NK-92 (cell line): ENCODE results near the gene FBLN5.

Experiments used
- DNase-seq: peaks from one replicate; lab custom pipeline; 2025; ENCODE audit not compliant: unreplicated experiment; lab: John Stamatoyannopoulos, UW

Gene FBLN5

GRCh38 chr14:91946622-91947474, 646 bp downstream of the FBLN5 start:
- no peak for DNase-seq

DNA sequence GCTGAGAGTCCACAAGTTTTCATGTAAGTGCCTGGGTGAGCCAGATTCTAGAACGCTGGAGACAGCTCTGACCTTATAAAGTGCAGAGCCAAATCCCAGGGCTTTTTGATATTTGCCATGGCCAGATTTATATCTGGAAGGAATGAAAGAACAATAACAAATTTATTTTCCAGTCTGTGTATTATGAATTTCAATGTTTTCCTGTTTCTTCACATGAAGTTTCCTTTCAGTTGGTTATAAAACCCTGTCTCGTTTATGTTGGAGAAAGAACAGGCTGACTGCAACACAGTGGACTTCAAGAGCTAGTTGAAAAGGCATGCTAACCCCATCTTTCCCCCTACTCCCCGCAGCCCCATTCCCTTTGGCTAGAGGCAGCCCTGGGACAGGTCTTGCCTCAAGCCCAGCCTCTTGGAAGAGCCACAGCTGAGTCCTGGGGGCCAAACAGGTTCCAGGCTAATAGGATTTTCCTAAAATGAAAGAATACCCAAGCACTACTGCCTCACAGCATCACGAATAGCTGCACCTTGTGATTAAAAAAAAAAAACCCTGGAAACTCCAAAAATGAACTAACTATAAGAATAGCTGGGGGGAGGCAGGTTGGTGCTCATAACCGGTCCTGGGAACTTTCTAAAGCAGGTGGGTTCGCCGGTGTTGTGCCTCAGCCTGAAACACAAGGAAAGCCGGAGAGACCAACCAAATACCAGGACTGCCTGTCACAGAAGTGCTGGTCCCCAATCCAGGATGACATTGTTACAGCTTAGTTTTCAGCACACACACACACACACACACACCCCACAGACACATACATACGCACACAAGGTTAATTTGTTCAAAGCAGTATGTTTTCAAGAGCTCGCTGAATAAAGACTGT, 1.5 kb downstream of the FBLN5 start:
- no peak for DNase-seq

DNA sequence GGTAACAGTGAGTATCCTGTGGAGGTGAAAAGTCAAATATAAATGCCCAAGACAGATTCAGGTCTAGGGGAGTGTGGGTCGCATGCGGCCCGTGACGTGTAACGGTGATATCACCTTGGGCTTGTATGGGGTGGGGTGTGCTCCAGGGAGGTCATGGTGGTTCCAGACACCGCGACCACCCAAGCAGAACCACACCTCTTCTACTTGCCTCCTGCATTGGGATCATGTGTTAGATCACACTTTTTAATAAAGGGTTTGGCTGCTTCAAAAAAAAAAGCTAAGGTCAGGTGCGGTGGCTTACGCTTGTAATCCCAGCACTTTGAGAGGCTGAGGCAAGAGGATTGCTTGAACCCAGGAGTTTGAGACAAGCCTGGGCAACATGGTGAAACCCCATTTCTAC, 4.5 kb downstream of the FBLN5 start:
- no peak for DNase-seq

GRCh38 chr14:91942128-91942527, 5.4 kb downstream of the FBLN5 start:
- DNase-seq, result no peak

DNA sequence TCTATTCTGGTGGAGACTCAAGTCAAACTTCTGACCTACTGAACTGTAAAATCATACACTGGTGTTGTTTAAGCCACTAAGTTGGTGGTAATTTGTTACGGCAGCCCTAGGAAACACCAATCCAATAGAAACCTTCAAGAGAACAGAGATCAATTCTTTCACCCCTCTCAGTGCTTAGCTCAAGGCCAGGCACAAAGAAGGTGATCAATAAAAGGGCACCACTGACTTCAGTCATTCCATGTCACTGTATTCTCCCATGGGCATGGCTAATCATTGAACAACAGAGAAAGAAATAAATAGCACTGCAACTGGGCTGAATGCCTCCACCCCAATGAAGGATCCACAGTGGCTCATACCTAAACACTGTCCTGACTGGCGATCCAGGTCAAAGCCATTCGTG, 7.3 kb downstream of the FBLN5 start:
- no peak for DNase-seq

DNA sequence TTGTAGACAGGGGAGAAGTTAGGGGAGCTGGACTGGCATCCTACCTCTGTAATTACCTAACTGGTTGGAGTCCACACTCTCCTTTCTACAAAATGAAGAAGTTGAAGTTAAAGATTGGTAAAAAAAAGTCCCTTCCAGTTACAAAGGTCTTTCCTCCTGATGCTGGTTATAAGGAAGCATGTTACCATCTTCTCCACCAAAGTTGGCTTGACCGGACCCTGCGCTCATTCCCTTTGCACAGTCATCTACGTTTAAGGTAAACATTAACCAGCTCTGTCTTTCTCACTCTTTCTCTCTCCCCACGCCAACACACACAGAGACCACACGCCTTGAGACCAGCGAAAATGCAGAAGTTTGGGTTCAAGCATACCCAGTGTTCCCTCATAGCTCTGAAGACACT, 11.9 kb downstream of the FBLN5 start:
- DNase-seq, result no peak

DNA sequence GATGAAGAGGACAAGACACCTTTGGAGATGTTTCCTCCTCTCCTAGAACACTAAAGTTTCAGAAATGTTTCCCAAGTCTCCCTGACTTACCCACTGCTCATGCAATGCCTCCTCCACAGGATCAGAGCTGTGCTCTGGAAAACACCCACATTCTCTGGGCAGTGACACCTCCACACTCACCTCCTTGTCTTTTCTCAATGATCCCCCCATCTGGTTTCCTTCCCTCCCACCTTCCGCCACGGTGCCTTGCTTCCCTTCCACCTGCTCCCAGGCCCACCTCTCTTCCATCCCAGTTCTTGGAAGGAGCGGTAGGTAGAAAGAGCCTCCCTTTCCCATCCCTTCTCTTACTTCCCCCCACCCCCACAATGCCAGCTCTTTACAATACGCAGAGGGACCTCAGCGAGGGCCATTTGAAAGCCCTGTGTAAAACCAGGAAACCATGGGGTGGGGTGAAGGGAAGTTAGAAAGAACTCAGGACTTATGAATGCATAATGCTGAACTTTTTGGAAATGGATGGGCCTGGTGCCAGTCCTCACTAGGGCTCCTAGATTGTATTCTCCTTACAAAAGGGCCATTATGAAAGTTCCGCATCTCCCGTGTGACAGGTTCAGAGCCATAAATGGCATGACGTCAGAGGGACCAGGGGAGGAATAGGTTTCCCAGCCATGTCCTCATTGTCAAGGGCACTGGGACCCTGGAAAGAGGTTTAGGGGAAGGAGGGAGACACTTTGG, 12.8 kb downstream of the FBLN5 start:
- DNase-seq, result no peak

DNA sequence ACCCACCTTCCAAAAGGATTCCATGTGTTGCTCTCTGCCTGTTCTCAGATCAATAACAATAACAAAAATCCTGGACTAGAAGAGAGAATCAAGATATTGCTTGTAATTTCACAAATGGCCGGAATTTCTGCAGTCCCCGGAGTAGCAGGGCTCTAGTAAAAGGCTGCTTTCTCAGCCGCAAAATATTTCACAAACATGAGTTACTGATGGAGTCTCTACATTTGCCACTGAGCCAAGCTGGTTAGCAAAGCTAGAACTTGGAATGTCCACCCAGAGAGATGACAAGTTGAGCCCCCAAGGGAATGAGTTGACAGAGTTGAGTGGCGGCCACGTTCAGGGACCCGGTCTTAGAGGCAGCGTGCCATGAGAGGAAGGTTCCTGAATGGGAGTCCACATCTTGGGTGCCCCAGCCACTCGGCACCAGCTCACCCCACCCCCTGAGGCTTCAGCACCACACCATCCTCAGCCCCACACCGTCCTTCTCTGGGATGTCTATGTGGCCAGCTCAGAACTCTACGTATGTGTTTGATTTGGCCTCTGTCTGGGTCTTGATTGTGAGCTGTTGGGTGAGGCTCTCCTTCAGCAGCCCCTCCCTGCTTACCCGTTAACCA, 15.9 kb downstream of the FBLN5 start:
- DNase-seq, result no peak

DNA sequence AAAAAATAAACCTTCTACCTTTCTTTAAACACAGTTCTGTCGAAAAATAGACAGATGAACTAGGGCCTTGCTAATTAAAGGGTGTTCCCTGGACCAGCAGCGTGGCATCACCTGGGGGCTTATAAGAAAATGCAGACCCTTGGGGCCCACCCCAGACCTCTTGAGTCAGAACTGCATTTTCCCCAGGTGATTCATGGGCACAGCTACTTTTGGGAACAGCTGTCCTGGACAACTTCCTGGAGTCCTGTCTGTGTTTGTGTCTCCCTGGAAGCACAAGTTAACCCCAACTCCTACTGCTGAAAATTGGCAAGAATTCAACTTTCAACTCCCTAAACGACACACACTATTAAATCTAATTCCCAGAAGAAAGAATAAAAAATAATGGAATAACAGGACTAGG, 17.8 kb downstream of the FBLN5 start:
- no peak for DNase-seq

DNA sequence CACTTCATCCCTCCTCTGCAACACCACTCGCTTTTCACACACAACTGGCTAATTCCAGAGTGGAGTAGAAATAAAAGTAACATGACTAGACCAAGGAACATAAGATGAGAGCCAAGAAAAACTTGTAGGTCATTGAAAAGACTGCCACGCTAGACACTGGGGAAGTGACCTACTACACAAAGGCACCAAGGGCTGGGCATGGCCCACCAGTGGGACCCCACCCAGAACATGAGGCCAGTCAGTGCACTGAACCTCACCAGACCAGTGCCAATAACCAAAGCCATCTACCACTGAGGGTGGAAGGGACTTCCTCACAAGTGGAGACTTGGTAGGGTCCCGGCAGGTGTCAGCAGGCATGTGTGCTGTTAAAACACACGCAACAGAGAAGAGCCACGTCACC, 19.7 kb downstream of the FBLN5 start:
- DNase-seq, result no peak

DNA sequence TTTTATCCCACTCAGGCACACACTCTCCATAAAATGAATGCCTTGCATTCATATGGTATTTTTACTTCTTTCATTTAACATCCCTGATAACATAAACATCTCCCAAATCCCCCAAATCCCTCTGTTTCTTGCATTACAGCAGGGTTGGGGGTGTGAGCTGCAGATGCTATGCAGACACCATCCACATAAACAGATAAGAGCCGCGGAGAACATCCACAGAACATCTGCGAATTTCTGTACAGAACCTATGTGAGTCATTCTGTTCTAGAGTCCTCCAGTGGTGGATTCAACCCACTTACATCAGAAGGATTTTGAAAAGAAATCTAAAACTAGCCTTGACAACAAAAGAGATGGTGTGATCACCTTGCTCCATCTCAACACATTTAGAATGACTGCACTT, 20.3 kb downstream of the FBLN5 start:
- DNase-seq, result no peak

- DNase-seq, result no peak
Observed at GRCh38 chr14:91926131-91926890, 21.2 kb downstream of the FBLN5 start.

- no peak for DNase-seq
Observed at GRCh38 chr14:91925727-91926121, 21.8 kb downstream of the FBLN5 start.

- no peak for DNase-seq
Observed at GRCh38 chr14:91925001-91925726, 22.3 kb downstream of the FBLN5 start.

DNA sequence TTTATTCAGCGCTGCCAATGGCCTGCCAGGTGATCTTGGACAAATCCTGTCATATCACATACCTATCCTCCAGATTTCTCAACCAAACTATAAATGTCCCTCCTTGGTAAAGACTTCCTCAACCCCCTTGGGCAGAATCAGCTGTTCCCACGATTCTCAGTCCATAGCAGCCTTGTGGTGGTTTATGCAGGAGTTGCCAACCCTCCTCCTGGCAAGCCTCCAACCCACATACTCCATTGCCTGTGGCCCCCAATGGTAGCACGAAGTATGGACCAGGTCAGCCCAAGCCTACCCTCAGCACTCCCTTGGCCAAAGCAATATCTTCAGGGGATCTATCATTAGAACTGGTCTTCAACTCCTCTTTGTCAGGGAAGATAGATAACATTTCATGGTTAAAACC, 27.0 kb downstream of the FBLN5 start:
- no peak for DNase-seq

GRCh38 chr14:91919814-91920213, 27.7 kb downstream of the FBLN5 start:
- DNase-seq, result no peak

DNA sequence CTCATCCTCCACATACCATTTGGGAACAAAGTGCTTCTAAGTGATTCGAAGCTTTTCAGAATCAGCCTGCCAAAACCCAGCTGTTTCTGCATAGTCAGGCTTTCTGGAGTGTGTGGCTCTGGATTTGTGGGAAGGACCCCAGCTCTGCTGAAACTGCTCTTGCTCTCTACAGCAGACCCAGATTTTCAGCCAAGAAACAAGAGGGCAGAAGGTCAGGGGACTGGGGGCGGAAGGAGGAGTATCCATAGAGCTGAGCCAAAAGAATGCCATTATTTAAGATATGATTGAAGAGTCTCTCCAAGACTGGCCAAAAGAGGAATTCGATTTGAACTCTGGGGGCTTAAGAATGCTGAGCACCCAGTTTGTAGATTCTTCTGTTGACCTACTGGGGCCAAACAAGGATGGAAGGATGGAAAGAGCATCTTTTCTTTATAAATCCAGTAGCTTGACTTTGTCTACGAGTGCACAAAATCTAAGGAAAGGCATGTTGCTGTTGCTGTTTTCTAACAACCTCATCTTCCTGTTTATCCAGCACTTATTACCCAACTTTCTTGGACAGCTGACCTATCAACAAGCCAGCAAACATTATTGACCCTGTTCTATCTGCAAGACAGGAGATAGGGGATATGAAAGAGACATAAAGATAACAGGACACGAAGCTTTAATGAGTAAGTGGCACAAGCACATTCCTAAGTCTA, 29.2 kb downstream of the FBLN5 start:
- DNase-seq, result no peak

- no peak for DNase-seq
Observed at GRCh38 chr14:91912035-91912434, 35.5 kb downstream of the FBLN5 start.

- no peak for DNase-seq
Observed at GRCh38 chr14:91911474-91912032, 35.9 kb downstream of the FBLN5 start.
